ENCODE measurements around the gene NALCN. TPM values are rescaled to one million over a fixed set of nuclear protein-coding genes. Genes with fewer than 3 reads are reported as not detected.

The NALCN gene
- total RNA-seq, 1 donor: 11.2 TPM

DNA sequence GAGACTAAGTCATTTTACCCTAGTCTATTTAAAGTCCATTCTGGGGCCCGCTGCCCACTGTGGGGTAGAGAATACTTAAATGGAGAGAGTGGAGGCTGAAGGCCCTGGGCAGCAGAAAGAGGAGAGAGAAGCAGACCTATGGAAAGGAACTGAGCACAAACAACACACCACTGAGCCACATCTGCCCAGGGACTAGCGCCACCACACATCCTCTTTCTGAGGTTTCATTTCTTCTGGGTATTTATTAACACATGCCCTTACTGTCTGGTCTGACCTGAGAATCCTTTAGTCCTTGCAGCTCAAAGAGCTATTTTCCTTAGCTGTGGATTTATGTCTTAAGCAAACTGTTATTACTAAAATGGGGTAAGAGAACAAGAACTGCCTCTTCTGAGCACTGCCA, 154.0 kb downstream of the NALCN start:
- no peaks in the 10 kb centered on the region for H3K9me3 ChIP-seq (ENCODE audit: low read depth, low read length)
- H4K20me1 ChIP-seq (ENCODE audit: insufficient read depth, low read length): no peaks in the 10 kb centered on the region
- no peaks in the 10 kb centered on the region for H3K79me2 ChIP-seq (ENCODE audit: insufficient read depth, low read length)
- TF ChIP-seq, protein P1, sequence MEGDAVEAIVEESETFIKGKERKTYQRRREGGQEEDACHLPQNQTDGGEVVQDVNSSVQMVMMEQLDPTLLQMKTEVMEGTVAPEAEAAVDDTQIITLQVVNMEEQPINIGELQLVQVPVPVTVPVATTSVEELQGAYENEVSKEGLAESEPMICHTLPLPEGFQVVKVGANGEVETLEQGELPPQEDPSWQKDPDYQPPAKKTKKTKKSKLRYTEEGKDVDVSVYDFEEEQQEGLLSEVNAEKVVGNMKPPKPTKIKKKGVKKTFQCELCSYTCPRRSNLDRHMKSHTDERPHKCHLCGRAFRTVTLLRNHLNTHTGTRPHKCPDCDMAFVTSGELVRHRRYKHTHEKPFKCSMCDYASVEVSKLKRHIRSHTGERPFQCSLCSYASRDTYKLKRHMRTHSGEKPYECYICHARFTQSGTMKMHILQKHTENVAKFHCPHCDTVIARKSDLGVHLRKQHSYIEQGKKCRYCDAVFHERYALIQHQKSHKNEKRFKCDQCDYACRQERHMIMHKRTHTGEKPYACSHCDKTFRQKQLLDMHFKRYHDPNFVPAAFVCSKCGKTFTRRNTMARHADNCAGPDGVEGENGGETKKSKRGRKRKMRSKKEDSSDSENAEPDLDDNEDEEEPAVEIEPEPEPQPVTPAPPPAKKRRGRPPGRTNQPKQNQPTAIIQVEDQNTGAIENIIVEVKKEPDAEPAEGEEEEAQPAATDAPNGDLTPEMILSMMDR (IDR thresholded peaks at IDR 0.05; ENCODE audit: extremely low read depth, low read depth, low read length): no peak
- no peak overlapping the region for H3K27ac ChIP-seq (ENCODE audit: low read depth, low read length)
- H2AFZ ChIP-seq (ENCODE audit: low read length): no peak overlapping the region
- no peaks in the 10 kb centered on the region for H3K36me3 ChIP-seq (ENCODE audit: insufficient read depth, low read length)
- peaks cover 10% of the 10 kb centered on the region for H3K4me1 ChIP-seq (ENCODE audit: insufficient read depth, low read length)
- H3K4me3 ChIP-seq (ENCODE audit: insufficient read depth, low read length): no peak overlapping the region
- DNase-seq (ENCODE audit: insufficient read length, low spot score, missing footprints): no peak
- no peak overlapping the region for H3K4me2 ChIP-seq (ENCODE audit: insufficient read depth, low read length)
- no peaks in the 10 kb centered on the region for H3K27me3 ChIP-seq (ENCODE audit: insufficient read depth, low read length)

DNA sequence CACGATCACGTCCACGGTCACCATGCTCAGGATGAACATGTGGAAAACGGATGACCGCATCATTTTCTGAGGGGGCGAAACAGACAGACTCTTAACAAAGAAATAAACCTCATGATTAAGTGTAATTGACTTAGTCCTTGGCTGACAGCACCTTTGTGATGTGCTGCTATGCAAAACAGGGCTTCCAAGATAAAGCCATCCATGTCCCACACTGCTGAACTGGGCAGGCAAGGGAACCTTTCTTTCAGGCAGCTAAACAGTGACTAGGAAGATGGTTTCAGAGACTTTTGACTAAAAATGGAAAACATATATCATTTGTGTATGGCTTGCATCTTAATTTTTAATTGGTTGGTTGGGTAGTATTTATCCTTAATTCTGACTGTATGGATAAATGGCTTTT, 157.8 kb downstream of the NALCN start:
- TF ChIP-seq, protein P1 (IDR thresholded peaks at IDR 0.05; ENCODE audit: extremely low read depth, low read depth, low read length): no peak
- Histone ChIP-seq H3K4me2 (ENCODE audit: insufficient read depth, low read length) (peak overlapping the region; percentile 57), H3K79me2 (ENCODE audit: insufficient read depth, low read length) (no peaks in the 10 kb centered on the region), H3K4me1 (ENCODE audit: insufficient read depth, low read length) (peaks cover 8% of the 10 kb centered on the region), H3K4me3 (ENCODE audit: insufficient read depth, low read length) (no peak overlapping the region), H3K9me3 (ENCODE audit: low read depth, low read length) (no peaks in the 10 kb centered on the region), H3K27ac (ENCODE audit: low read depth, low read length) (peak overlapping the region; percentile 13), H2AFZ (ENCODE audit: low read length) (no peak overlapping the region), H3K36me3 (ENCODE audit: insufficient read depth, low read length) (no peaks in the 10 kb centered on the region), H4K20me1 (ENCODE audit: insufficient read depth, low read length) (no peaks in the 10 kb centered on the region), H3K27me3 (ENCODE audit: insufficient read depth, low read length) (no peaks in the 10 kb centered on the region)
- DNase-seq (ENCODE audit: insufficient read length, low spot score, missing footprints): no peak

GRCh38 chr13:101258071-101258470, 158.2 kb downstream of the NALCN start:
- Histone ChIP-seq H3K27me3 (ENCODE audit: insufficient read depth, low read length) (no peaks in the 10 kb centered on the region), H3K4me2 (ENCODE audit: insufficient read depth, low read length) (peak overlapping the region; percentile 57), H3K4me1 (ENCODE audit: insufficient read depth, low read length) (peaks cover 8% of the 10 kb centered on the region), H3K27ac (ENCODE audit: low read depth, low read length) (peak overlapping the region; percentile 58), H3K9me3 (ENCODE audit: low read depth, low read length) (no peaks in the 10 kb centered on the region), H3K36me3 (ENCODE audit: insufficient read depth, low read length) (no peaks in the 10 kb centered on the region), H4K20me1 (ENCODE audit: insufficient read depth, low read length) (no peaks in the 10 kb centered on the region), H3K4me3 (ENCODE audit: insufficient read depth, low read length) (peak overlapping the region; percentile 5), H2AFZ (ENCODE audit: low read length) (peak overlapping the region; percentile 20), H3K79me2 (ENCODE audit: insufficient read depth, low read length) (no peaks in the 10 kb centered on the region)
- TF ChIP-seq, protein P1 (IDR thresholded peaks at IDR 0.05; ENCODE audit: extremely low read depth, low read depth, low read length): peak; percentile 9
- DNase-seq (ENCODE audit: insufficient read length, low spot score, missing footprints): peak; percentile 65

GRCh38 chr13:101248739-101249514, 167.4 kb downstream of the NALCN start:
- Histone ChIP-seq H2AFZ (ENCODE audit: low read length) (no peak overlapping the region), H3K9me3 (ENCODE audit: low read depth, low read length) (peaks cover 4% of the 10 kb centered on the region), H3K4me1 (ENCODE audit: insufficient read depth, low read length) (no peaks in the 10 kb centered on the region), H3K36me3 (ENCODE audit: insufficient read depth, low read length) (peaks cover 4% of the 10 kb centered on the region), H3K27ac (ENCODE audit: low read depth, low read length) (no peak overlapping the region), H3K79me2 (ENCODE audit: insufficient read depth, low read length) (no peaks in the 10 kb centered on the region), H3K27me3 (ENCODE audit: insufficient read depth, low read length) (no peaks in the 10 kb centered on the region), H3K4me2 (ENCODE audit: insufficient read depth, low read length) (no peak overlapping the region), H3K4me3 (ENCODE audit: insufficient read depth, low read length) (no peak overlapping the region), H4K20me1 (ENCODE audit: insufficient read depth, low read length) (no peaks in the 10 kb centered on the region)
- TF ChIP-seq, protein P1 (IDR thresholded peaks at IDR 0.05; ENCODE audit: extremely low read depth, low read depth, low read length): no peak
- no peak for DNase-seq (ENCODE audit: insufficient read length, low spot score, missing footprints)

All from osteoblast (primary cell).